ENCODE data around the gene ZNF580. TPM values are rescaled to one million over a fixed set of nuclear protein-coding genes. Genes with fewer than 3 reads are reported as not detected.
A peak's percentile ranks its signal among the peaks of the same experiment; 100 is the strongest.

Gene ZNF580
- total RNA-seq, 1 donor from 2014 or later = 10.8 TPM

- no peak for TF ChIP-seq CTCF (conservative IDR thresholded peaks at IDR 0.05; ENCODE audit: low read depth, low read length)
- H3K4me3 ChIP-seq (ENCODE audit: low read depth, low read length) = peak overlapping the region; percentile 86
- DNase-seq (ENCODE audit: low read depth) = no peak
Measured at GRCh38 chr19:55606471-55606787, 34.4 kb upstream of the ZNF580 start.

- no peak for DNase-seq (ENCODE audit: low read depth)
- H3K4me3 ChIP-seq (ENCODE audit: low read depth, low read length) = peak overlapping the region; percentile 86
- no peak for TF ChIP-seq CTCF (conservative IDR thresholded peaks at IDR 0.05; ENCODE audit: low read depth, low read length)
Measured at GRCh38 chr19:55606817-55607216, 34.0 kb upstream of the ZNF580 start.

GRCh38 chr19:55609326-55609725 is 31.5 kb upstream of the ZNF580 start:
- no peak for DNase-seq (ENCODE audit: low read depth)
- no peak overlapping the region for H3K4me3 ChIP-seq (ENCODE audit: low read depth, low read length)
- TF ChIP-seq CTCF (conservative IDR thresholded peaks at IDR 0.05; ENCODE audit: low read depth, low read length) = no peak

- no peak for TF ChIP-seq CTCF (conservative IDR thresholded peaks at IDR 0.05; ENCODE audit: low read depth, low read length)
- no peak overlapping the region for H3K4me3 ChIP-seq (ENCODE audit: low read depth, low read length)
- DNase-seq (ENCODE audit: low read depth) = no peak
Measured at GRCh38 chr19:55611300-55611982, 29.4 kb upstream of the ZNF580 start.

- no peak for TF ChIP-seq CTCF (conservative IDR thresholded peaks at IDR 0.05; ENCODE audit: low read depth, low read length)
- no peak overlapping the region for H3K4me3 ChIP-seq (ENCODE audit: low read depth, low read length)
- DNase-seq (ENCODE audit: low read depth) = no peak
Measured at GRCh38 chr19:55611983-55612645, 28.7 kb upstream of the ZNF580 start.

GRCh38 chr19:55613396-55613795 is 27.4 kb upstream of the ZNF580 start:
- TF ChIP-seq CTCF (conservative IDR thresholded peaks at IDR 0.05; ENCODE audit: low read depth, low read length) = no peak
- DNase-seq (ENCODE audit: low read depth) = no peak
- H3K4me3 ChIP-seq (ENCODE audit: low read depth, low read length) = no peak overlapping the region
